Liver (tissue), 3 donors: Measurements from ENCODE around the gene HPN.

Experiments
- CTCF ChIP-seq: fragments of 150-350 bp; IDR thresholded peaks from 2 replicates; pipeline ENCODE4 v1.5.1; 2017; ENCODE audit warnings: improper control_type of control experiment, low read depth, low read length; ENCODE audit not compliant: missing input control
- GABPA ChIP-seq, 2 donors: IDR thresholded peaks in 1 of 2; conservative IDR thresholded peaks in 1 of 2; 2 replicates each; pipeline ENCODE4 v1.6.1; 2016; ENCODE audit warnings: antibody characterized with exemption in 2 of 2, mild to moderate bottlenecking in 1 of 2, moderate library complexity in 1 of 2
- JUND ChIP-seq, 2 donors: IDR thresholded peaks; 2 replicates each; pipeline ENCODE4 v1.6.1; 2016; ENCODE audit warnings: antibody characterized with exemption in 2 of 2
- MAX ChIP-seq: IDR thresholded peaks from 2 replicates; pipeline ENCODE4 v1.6.1; 2016; ENCODE audit warnings: antibody characterized with exemption
- TAF1 ChIP-seq: conservative IDR thresholded peaks from 2 replicates; pipeline ENCODE4 v1.6.1; 2016; ENCODE audit warnings: antibody characterized with exemption, mild to moderate bottlenecking
- ZBTB33 ChIP-seq: IDR thresholded peaks from 2 replicates; pipeline ENCODE4 v1.6.1; 2016; ENCODE audit warnings: antibody characterized with exemption
- donor health status: healthy.
- donor health status: healthy.

- TF ChIP-seq CTCF (no peak), JUND (IDR thresholded peaks at IDR 0.05) (no peak), MAX (no peak), ZBTB33 (no peak), GABPA (IDR thresholded peaks at IDR 0.05 in 1 of 2, conservative IDR thresholded peaks at IDR 0.05 in 1 of 2) (no peak), TAF1 (no peak)
Measured at GRCh38 chr19:35058370-35058769, 16.8 kb downstream of the HPN start.
